Right cardiac atrium (tissue), 5 donors: ENCODE results near the gene LCA5L. TPM values are rescaled to one million over a fixed set of nuclear protein-coding genes. Genes with fewer than 3 reads are reported as not detected.
"Not testable (repeated sequence)": the region's sequence is repeated elsewhere in the genome, so short reads cannot be mapped to it uniquely, and the experiment has no call there.

Experiments used
- ATAC-seq, 2 donors: fragments of 200-7000 bp; cut with Tn5 transposase; one replicate each; pipeline versions ENCODE4 v1.8.0 to v1.9.1; 2020; ENCODE audit warnings: moderate library complexity in 2 of 2, mild to moderate bottlenecking in 1 of 2
- DNase-seq, 3 donors: peaks; one replicate each; pipeline ENCODE4 v3.0.0-alpha.2; 2020
- H3K27ac ChIP-seq: one replicate; pipeline ENCODE4 v1.5.1; 2013; ENCODE audit warnings: mild to moderate bottlenecking, low read length, control low read depth, moderate library complexity
- H3K27me3 ChIP-seq: one replicate; pipeline ENCODE4 v1.6.1; 2013; ENCODE audit not compliant: control insufficient read depth, insufficient read depth
- H3K4me1 ChIP-seq: one replicate; pipeline ENCODE4 v1.6.1; 2013; ENCODE audit warnings: low read length; ENCODE audit not compliant: control insufficient read depth, insufficient read depth
- H3K4me3 ChIP-seq: one replicate; pipeline ENCODE4 v1.5.1; 2013; ENCODE audit warnings: low read length, control low read depth
- H3K9me3 ChIP-seq: one replicate; pipeline ENCODE4 v1.6.1; 2013; ENCODE audit warnings: low read length; ENCODE audit not compliant: control insufficient read depth
- WGBS: extraction: QIAGEN DNeasy Blood & Tissue Kit; methylation state at CpG from one replicate; pipeline ENCODE4 v1.1.7; 2013; 5-methylcytosine and 5-hydroxymethylcytosine counted together
- intact Hi-C, 4 donors: fragments of 100-400 bp; cut with DNase I; formaldehyde crosslinking; loops; one replicate each; pipeline versions ENCODE4 v1.11.0 to v1.14.0; 2022 to 2023
- microRNA-seq, 2 donors: library from miRNA; unstranded; fragments of <30 nt; microRNA quantifications; one replicate each; pipeline ENCODE4 v1.2.0, GENCODE V29; 2020 to 2021
- polyA plus RNA-seq: library from polyadenylated mRNA; stranded (reverse); fragments of 200-250 nt; gene quantifications from one replicate; pipeline ENCODE4 v1.2.3, GENCODE V29; 2013
- total RNA-seq, 4 donors: library from RNA; stranded (reverse); fragmentation: NEBNext Ultra II Directional; extraction: Animal tissue kit (Norgen Biotek cat#: 25700); gene quantifications; one replicate each; pipeline ENCODE4 v1.2.1, GENCODE V29; 2021
- donor health status: healthy with polysubstance abuse.
- donor health status: DM: no; HTN: yes; CAD: no.
- donor health status: DM: no; HTN: no; CAD: no.
- donor health status: DM: no; HTN: yes; CAD: no; lungs with severe emphysema.
- donor health status: DM: yes; HTN: yes; CAD: no.

LCA5L gene
- total and polyA plus RNA-seq, 5 donors, result 0.50 to 1.3 (median 1.1) TPM

DNA sequence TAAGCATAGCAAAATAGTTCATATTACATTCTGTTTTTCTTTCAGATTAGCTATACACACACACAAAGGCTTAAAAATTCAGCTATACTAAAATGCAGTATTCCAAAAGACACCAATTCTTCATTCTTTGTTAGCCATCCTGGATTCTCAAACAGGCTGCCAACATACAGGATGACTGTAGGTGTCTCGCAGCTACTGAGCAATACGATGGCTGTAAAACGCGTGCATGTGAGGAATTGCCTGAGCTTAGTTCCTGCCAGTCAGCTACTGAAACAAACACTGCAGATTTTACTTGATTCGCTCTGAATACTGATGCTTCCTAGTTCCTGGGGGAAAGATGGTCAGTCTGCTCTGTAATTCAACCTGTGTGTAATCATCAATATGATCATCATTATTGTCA is 71.9 kb downstream of the LCA5L start:
- no peak for DNase-seq
- WGBS, result 16% methylated on average over 5 of the region's 5 CpGs
- Histone ChIP-seq H3K4me1 (peaks cover 2% of the 10 kb centered on the region), H3K27ac (no peak overlapping the region), H3K4me3 (no peak overlapping the region), H3K27me3 (no peaks in the 10 kb centered on the region), H3K9me3 (no peaks in the 10 kb centered on the region)
- no peak for ATAC-seq
- intact Hi-C loops, result no loop called here

DNA sequence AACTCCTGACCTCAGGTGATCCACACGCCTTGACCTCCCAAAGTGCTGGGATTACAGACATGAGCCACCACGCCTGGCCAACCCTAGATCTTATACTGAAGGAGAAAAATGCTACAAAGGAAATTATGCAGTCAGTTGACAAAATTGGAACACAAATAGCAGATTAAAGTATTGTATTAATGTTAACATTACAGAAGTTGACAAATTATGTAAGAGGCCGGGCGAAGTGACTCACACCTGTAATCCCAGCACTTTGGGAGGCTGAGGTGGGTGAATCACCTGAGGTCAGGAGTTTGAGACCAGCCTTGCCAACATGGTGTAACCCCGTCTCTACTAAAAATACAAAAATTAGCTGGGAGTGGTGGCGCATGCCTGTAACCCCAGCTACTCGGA is 75.7 kb downstream of the LCA5L start:
- H3K4me3 ChIP-seq, DNase-seq, H3K27me3 ChIP-seq, H3K27ac ChIP-seq, H3K4me1 ChIP-seq, H3K9me3 ChIP-seq, ATAC-seq, intact Hi-C loops: not testable (repeated sequence)
- 77% methylated on average over 7 of the region's 7 CpGs for WGBS

GRCh38 chr21:39367783-39368182 is 77.8 kb downstream of the LCA5L start:
- 91% methylated on average over 2 of the region's 2 CpGs for WGBS
- intact Hi-C loops, result no loop called here
- ATAC-seq (no peak), DNase-seq (no peak)
- H3K27ac ChIP-seq, result no peak overlapping the region
- H3K4me3 ChIP-seq, result no peak overlapping the region
- H3K9me3 ChIP-seq, result no peaks in the 10 kb centered on the region
- H3K4me1 ChIP-seq, result peaks cover 2% of the 10 kb centered on the region
- H3K27me3 ChIP-seq, result no peaks in the 10 kb centered on the region

- no peak overlapping the region for H3K27ac ChIP-seq
- no peaks in the 10 kb centered on the region for H3K27me3 ChIP-seq
- H3K9me3 ChIP-seq, result no peaks in the 10 kb centered on the region
- ATAC-seq (no peak), DNase-seq (no peak)
- WGBS, result 95% methylated on average over 4 of the region's 4 CpGs
- intact Hi-C loops, result no loop called here
- H3K4me1 ChIP-seq, result peaks cover 2% of the 10 kb centered on the region
- no peak overlapping the region for H3K4me3 ChIP-seq
Observed at GRCh38 chr21:39366563-39366962, 79.0 kb downstream of the LCA5L start.

GRCh38 chr21:39364949-39365348 is 80.6 kb downstream of the LCA5L start:
- intact Hi-C loops, result no loop called here
- Histone ChIP-seq H3K4me1 (no peaks in the 10 kb centered on the region), H3K27me3 (no peaks in the 10 kb centered on the region), H3K4me3 (no peak overlapping the region), H3K27ac (no peak overlapping the region), H3K9me3 (no peaks in the 10 kb centered on the region)
- DNase-seq (no peak), ATAC-seq (no peak)
- 95% methylated on average over 4 of the region's 4 CpGs for WGBS

- Histone ChIP-seq H3K27ac (no peak overlapping the region), H3K9me3 (no peaks in the 10 kb centered on the region), H3K4me3 (no peak overlapping the region), H3K27me3 (no peaks in the 10 kb centered on the region), H3K4me1 (no peaks in the 10 kb centered on the region)
- no peak for DNase-seq
- 79% methylated on average over 6 of the region's 6 CpGs for WGBS
- no peak for ATAC-seq
- intact Hi-C loops, result no loop called here
Observed at GRCh38 chr21:39363607-39364555, 81.7 kb downstream of the LCA5L start.

GRCh38 chr21:39362733-39363132 is 82.8 kb downstream of the LCA5L start:
- intact Hi-C loops, result no loop called here

DNA sequence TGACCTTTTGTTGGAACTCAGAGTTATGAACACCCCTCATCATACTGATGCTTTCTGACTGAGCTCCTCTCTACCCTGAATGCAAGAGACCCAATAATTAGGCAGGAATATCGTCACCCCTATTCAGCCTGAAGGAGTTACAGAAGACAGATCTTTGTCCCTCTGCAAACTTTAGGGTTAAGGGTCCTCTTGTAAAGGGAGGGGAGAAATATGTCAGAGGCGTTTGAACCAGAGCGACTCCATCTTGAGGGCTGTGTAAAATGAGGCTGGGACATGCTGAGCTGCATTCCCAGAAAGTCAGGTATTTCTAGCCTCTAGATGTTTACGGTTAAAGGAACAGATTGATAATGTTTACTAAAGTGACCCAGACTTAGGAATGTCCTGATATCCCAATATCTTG is 86.2 kb downstream of the LCA5L start:
- ATAC-seq (no peak), DNase-seq (no peak)
- Histone ChIP-seq H3K27ac (no peak overlapping the region), H3K27me3 (no peaks in the 10 kb centered on the region), H3K4me3 (no peak overlapping the region), H3K4me1 (no peaks in the 10 kb centered on the region), H3K9me3 (no peaks in the 10 kb centered on the region)
- WGBS, result 75% methylated on average over 4 of the region's 4 CpGs
- intact Hi-C loops, result no loop called here

More at GRCh38 chr21:39362733-39363132, 82.8 kb downstream of the LCA5L start:
- Histone ChIP-seq H3K27ac (no peak overlapping the region), H3K4me1 (no peaks in the 10 kb centered on the region), H3K27me3 (no peaks in the 10 kb centered on the region), H3K4me3 (no peak overlapping the region), H3K9me3 (no peaks in the 10 kb centered on the region)
- ATAC-seq (no peak), DNase-seq (no peak)
- WGBS, result 94% methylated on average over 3 of the region's 3 CpGs

Small RNAs within 50 kb of the gene (microRNA-seq; reads per million reads assigned to microRNA genes)
- gene MIR6508, result 0 to 0.54 reads per million in 2 donors

Other genes starting within 250 kb of the LCA5L start
- 10 to 100 TPM; 31.0 to 36.9 (median 32.7) TPM for gene BRWD1, start 132.1 kb downstream of the LCA5L start, total RNA-seq
- gene BRWD1, start 132.1 kb downstream of the LCA5L start, polyA plus RNA-seq, result 13.4 TPM
- 10 to 100 TPM; 66.5 to 84.6 (median 80.8) TPM for gene HMGN1, start 96.7 kb downstream of the LCA5L start, total RNA-seq
- 50.7 TPM for gene HMGN1, start 96.7 kb downstream of the LCA5L start, polyA plus RNA-seq
- gene SH3BGR, start 6.2 kb upstream of the LCA5L start, total RNA-seq, result 10 to 100 TPM; 89.1 to 95.8 (median 93.5) TPM
- gene SH3BGR, start 6.2 kb upstream of the LCA5L start, polyA plus RNA-seq, result 119 TPM
- gene B3GALT5, start 167.2 kb upstream of the LCA5L start, total RNA-seq, result under 1 TPM; 0.03 to 0.25 (median 0.07) TPM
- 0.16 TPM for gene B3GALT5, start 167.2 kb upstream of the LCA5L start, polyA plus RNA-seq